HL-60 (cell line): ENCODE measurements around the gene MCEMP1.

Source experiments
- GABPA ChIP-seq: IDR thresholded peaks from 2 replicates; pipeline ENCODE4 v1.6.1; 2012; ENCODE audit warnings: low read depth
- TF ChIP-seq, protein P1 (sequence below): IDR thresholded peaks from one replicate; pipeline ENCODE4 v1.5.1; 2011; ENCODE audit warnings: low read length, control low read depth, inconsistent platforms; ENCODE audit not compliant: insufficient read depth

DNA sequence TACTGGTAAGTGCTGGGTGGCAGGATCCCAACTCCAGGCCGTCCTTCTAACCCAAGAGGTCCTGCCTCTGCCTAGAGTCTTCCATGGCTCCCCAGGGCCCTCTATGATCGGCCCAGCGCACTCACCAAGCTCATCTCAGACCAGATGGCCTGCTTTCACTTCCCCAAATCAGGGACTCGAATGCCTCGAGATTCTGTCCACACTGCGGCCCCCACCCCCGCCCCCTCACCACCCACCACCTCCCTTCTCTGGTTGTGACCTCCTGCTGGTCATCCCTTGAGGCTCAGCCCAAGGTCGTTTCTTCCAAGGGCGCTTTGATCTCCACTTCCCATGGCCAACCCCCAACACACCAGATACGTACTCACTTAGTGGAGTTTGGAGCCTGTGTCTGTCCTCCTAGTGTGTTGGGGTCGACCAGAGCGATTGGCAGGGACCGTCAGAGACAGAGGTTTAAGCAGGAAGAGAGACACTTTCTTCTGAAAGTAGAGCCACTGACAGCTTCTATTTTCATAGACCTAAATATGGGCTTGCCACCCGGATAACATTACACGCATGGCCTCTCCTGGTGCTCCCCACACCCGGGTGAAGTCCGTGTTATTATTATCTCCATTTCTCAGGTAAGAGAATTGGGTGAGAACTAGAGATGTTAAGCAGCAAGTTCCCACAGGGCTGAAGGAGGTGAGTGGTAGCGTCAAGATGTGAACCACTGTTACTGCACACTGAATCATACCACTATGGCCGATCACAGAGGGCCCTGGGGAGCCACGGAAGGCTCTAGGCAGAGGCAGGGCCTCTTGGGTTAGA is 25.0 kb downstream of the MCEMP1 start, which contains the start of gene FCER2:
- TF ChIP-seq GABPA, result no peak
- TF ChIP-seq, protein P1, sequence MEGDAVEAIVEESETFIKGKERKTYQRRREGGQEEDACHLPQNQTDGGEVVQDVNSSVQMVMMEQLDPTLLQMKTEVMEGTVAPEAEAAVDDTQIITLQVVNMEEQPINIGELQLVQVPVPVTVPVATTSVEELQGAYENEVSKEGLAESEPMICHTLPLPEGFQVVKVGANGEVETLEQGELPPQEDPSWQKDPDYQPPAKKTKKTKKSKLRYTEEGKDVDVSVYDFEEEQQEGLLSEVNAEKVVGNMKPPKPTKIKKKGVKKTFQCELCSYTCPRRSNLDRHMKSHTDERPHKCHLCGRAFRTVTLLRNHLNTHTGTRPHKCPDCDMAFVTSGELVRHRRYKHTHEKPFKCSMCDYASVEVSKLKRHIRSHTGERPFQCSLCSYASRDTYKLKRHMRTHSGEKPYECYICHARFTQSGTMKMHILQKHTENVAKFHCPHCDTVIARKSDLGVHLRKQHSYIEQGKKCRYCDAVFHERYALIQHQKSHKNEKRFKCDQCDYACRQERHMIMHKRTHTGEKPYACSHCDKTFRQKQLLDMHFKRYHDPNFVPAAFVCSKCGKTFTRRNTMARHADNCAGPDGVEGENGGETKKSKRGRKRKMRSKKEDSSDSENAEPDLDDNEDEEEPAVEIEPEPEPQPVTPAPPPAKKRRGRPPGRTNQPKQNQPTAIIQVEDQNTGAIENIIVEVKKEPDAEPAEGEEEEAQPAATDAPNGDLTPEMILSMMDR, result no peak
